NCI-H82 treated with DMSO at 0.1 percent for 48 hours (cell line): ENCODE results near the gene NHSL2.
"Not testable (repeated sequence)": the region's sequence is repeated elsewhere in the genome, so short reads cannot be mapped to it uniquely, and the experiment has no call there.

Experiments used
- DNase-seq: peaks from one replicate; lab custom pipeline; 2025; ENCODE audit not compliant: unreplicated experiment; lab: John Stamatoyannopoulos, UW

NHSL2 gene

GRCh38 chrX:71922686-71923085 lies 12.0 kb downstream of the NHSL2 start:
- DNase-seq, result no peak

- peak; percentile 43 for DNase-seq
Measured at GRCh38 chrX:71923516-71923915, 12.9 kb downstream of the NHSL2 start.

- DNase-seq, result no peak
Measured at GRCh38 chrX:71927040-71927439, 16.4 kb downstream of the NHSL2 start.

- no peak for DNase-seq
Measured at GRCh38 chrX:71928856-71929255, 18.2 kb downstream of the NHSL2 start.

GRCh38 chrX:71930298-71930697 lies 19.7 kb downstream of the NHSL2 start:
- no peak for DNase-seq

- peak; percentile 3 for DNase-seq
Measured at GRCh38 chrX:71935476-71935875, 24.8 kb downstream of the NHSL2 start.

- no peak for DNase-seq
Measured at GRCh38 chrX:71936632-71937031, 26.0 kb downstream of the NHSL2 start.

- no peak for DNase-seq
Measured at GRCh38 chrX:71938371-71938770, 27.7 kb downstream of the NHSL2 start.

GRCh38 chrX:71941145-71941544 lies 30.5 kb downstream of the NHSL2 start:
- no peak for DNase-seq

- DNase-seq, result no peak
Measured at GRCh38 chrX:71941776-71942175, 31.1 kb downstream of the NHSL2 start.

GRCh38 chrX:71944369-71944768 lies 33.7 kb downstream of the NHSL2 start:
- no peak for DNase-seq

- no peak for DNase-seq
Measured at GRCh38 chrX:71945237-71945805, 34.7 kb downstream of the NHSL2 start.

GRCh38 chrX:71949363-71949762 lies 38.7 kb downstream of the NHSL2 start:
- DNase-seq, result no peak

GRCh38 chrX:71949844-71950445 lies 39.3 kb downstream of the NHSL2 start:
- no peak for DNase-seq

GRCh38 chrX:71953391-71953790 lies 42.7 kb downstream of the NHSL2 start:
- DNase-seq, result no peak

- no peak for DNase-seq
Measured at GRCh38 chrX:71953946-71954345, 43.3 kb downstream of the NHSL2 start.

GRCh38 chrX:71954458-71954857 lies 43.8 kb downstream of the NHSL2 start:
- DNase-seq, result no peak

- DNase-seq, result no peak
Measured at GRCh38 chrX:71955530-71956120, 45.0 kb downstream of the NHSL2 start.

GRCh38 chrX:71958281-71958675 lies 47.6 kb downstream of the NHSL2 start:
- no peak for DNase-seq

GRCh38 chrX:71964184-71964583 lies 53.5 kb downstream of the NHSL2 start:
- DNase-seq, result not testable (repeated sequence)

- DNase-seq, result no peak
Measured at GRCh38 chrX:71974916-71975315, 64.3 kb downstream of the NHSL2 start.

- DNase-seq, result no peak
Measured at GRCh38 chrX:71976753-71977152, 66.1 kb downstream of the NHSL2 start.

- DNase-seq, result no peak
Measured at GRCh38 chrX:71978164-71978563, 67.5 kb downstream of the NHSL2 start.
